Measurements from ENCODE around the gene BBS4. TPM values are rescaled to one million over a fixed set of nuclear protein-coding genes. Genes with fewer than 3 reads are reported as not detected.

Gene BBS4
- total and polyA plus RNA-seq, 5 donors from 2014 or later: 6.3 to 16.1 (median 12.8) TPM

GRCh38 chr15:72749700-72750099 lies 63.7 kb downstream of the BBS4 start:
- Histone ChIP-seq H3K4me3 (ENCODE audit: low read depth, low read length) (no peak overlapping the region), H3K27me3 (ENCODE audit: control insufficient read depth, insufficient read depth, low read length) (no peaks in the 10 kb centered on the region), H3K36me3 (ENCODE audit: control insufficient read depth, insufficient read depth, low read length) (peaks cover 36% of the 10 kb centered on the region), H3K27ac (ENCODE audit: insufficient read depth, low read length, poor library complexity, severe bottlenecking) (no peak overlapping the region), H3K9me3 (ENCODE audit: control insufficient read depth in 2 of 2, low read length in 2 of 2) (no peaks in the 10 kb centered on the region), H3K4me1 (ENCODE audit: control insufficient read depth, insufficient read depth, low read length, poor library complexity, severe bottlenecking) (no peaks in the 10 kb centered on the region)
- peaks cover 0 to 2% (median 0%) of the 10 kb centered on the region in 7 donors for H3K9me3 Mint-ChIP-seq
- ATAC-seq (ENCODE audit: low read depth in 2 of 2) (no peak), DNase-seq (no peak)
- no peak overlapping the region for H3K27ac Mint-ChIP-seq
- peaks cover 38% of the 10 kb centered on the region for H3K36me3 Mint-ChIP-seq
- H3K4me3 Mint-ChIP-seq: no peak overlapping the region
- H3K27me3 Mint-ChIP-seq: no peaks in the 10 kb centered on the region
- H3K4me1 Mint-ChIP-seq: peaks cover 0 to 16% (median 13%) of the 10 kb centered on the region in 4 donors

- H3K4me3 Mint-ChIP-seq: no peak overlapping the region
- H3K9me3 Mint-ChIP-seq: no peaks in the 10 kb centered on the region
- Histone ChIP-seq H3K36me3 (ENCODE audit: control insufficient read depth, insufficient read depth, low read length) (peaks cover 58% of the 10 kb centered on the region), H3K27ac (ENCODE audit: insufficient read depth, low read length, poor library complexity, severe bottlenecking) (no peak overlapping the region), H3K9me3 (ENCODE audit: control insufficient read depth in 2 of 2, low read length in 2 of 2) (no peaks in the 10 kb centered on the region), H3K4me3 (ENCODE audit: low read depth, low read length) (no peak overlapping the region), H3K4me1 (ENCODE audit: control insufficient read depth, insufficient read depth, low read length, poor library complexity, severe bottlenecking) (no peaks in the 10 kb centered on the region), H3K27me3 (ENCODE audit: control insufficient read depth, insufficient read depth, low read length) (no peaks in the 10 kb centered on the region)
- peaks cover 54% of the 10 kb centered on the region for H3K36me3 Mint-ChIP-seq
- peaks cover 0 to 19% (median 13%) of the 10 kb centered on the region in 4 donors for H3K4me1 Mint-ChIP-seq
- peak overlapping the region in 2 of 3 donors; percentile 31 to 82 for H3K27ac Mint-ChIP-seq
- DNase-seq (no peak), ATAC-seq (ENCODE audit: low read depth in 2 of 2) (no peak)
- no peaks in the 10 kb centered on the region for H3K27me3 Mint-ChIP-seq
These were observed 65.9 kb downstream of the BBS4 start for GRCh38 chr15:72751751-72752455.

GRCh38 chr15:72754096-72754495 lies 68.1 kb downstream of the BBS4 start:
- H3K27me3 ChIP-seq (ENCODE audit: control insufficient read depth, insufficient read depth, low read length): no peaks in the 10 kb centered on the region
- DNase-seq (no peak), ATAC-seq (ENCODE audit: low read depth in 2 of 2) (no peak)
- Mint-ChIP-seq H3K27ac (no peak overlapping the region), H3K36me3 (peaks cover 65% of the 10 kb centered on the region), H3K9me3 (no peaks in the 10 kb centered on the region), H3K4me1 (peaks cover 0 to 22% (median 13%) of the 10 kb centered on the region in 4 donors), H3K27me3 (no peaks in the 10 kb centered on the region), H3K4me3 (no peak overlapping the region)
- H3K9me3 ChIP-seq (ENCODE audit: control insufficient read depth in 2 of 2, low read length in 2 of 2): no peaks in the 10 kb centered on the region
- no peak overlapping the region for H3K27ac ChIP-seq (ENCODE audit: insufficient read depth, low read length, poor library complexity, severe bottlenecking)
- H3K36me3 ChIP-seq (ENCODE audit: control insufficient read depth, insufficient read depth, low read length): peaks cover 70% of the 10 kb centered on the region
- no peaks in the 10 kb centered on the region for H3K4me1 ChIP-seq (ENCODE audit: control insufficient read depth, insufficient read depth, low read length, poor library complexity, severe bottlenecking)
- no peak overlapping the region for H3K4me3 ChIP-seq (ENCODE audit: low read depth, low read length)

- no peaks in the 10 kb centered on the region for H3K4me1 ChIP-seq (ENCODE audit: control insufficient read depth, insufficient read depth, low read length, poor library complexity, severe bottlenecking)
- DNase-seq (no peak), ATAC-seq (ENCODE audit: low read depth in 2 of 2) (no peak)
- no peaks in the 10 kb centered on the region for H3K9me3 ChIP-seq (ENCODE audit: control insufficient read depth in 2 of 2, low read length in 2 of 2)
- H3K27ac ChIP-seq (ENCODE audit: insufficient read depth, low read length, poor library complexity, severe bottlenecking): no peak overlapping the region
- no peaks in the 10 kb centered on the region for H3K27me3 ChIP-seq (ENCODE audit: control insufficient read depth, insufficient read depth, low read length)
- H3K9me3 Mint-ChIP-seq: no peaks in the 10 kb centered on the region
- H3K27me3 Mint-ChIP-seq: no peaks in the 10 kb centered on the region
- peaks cover 0 to 20% (median 6%) of the 10 kb centered on the region in 4 donors for H3K4me1 Mint-ChIP-seq
- H3K4me3 Mint-ChIP-seq: no peak overlapping the region
- H3K4me3 ChIP-seq (ENCODE audit: low read depth, low read length): no peak overlapping the region
- H3K36me3 Mint-ChIP-seq: peaks cover 67% of the 10 kb centered on the region
- peaks cover 80% of the 10 kb centered on the region for H3K36me3 ChIP-seq (ENCODE audit: control insufficient read depth, insufficient read depth, low read length)
- peak overlapping the region in 1 of 3 donors; percentile 87 for H3K27ac Mint-ChIP-seq
These were observed 72.2 kb downstream of the BBS4 start for GRCh38 chr15:72758182-72758581.

- H3K9me3 Mint-ChIP-seq: no peaks in the 10 kb centered on the region
- H3K27ac ChIP-seq (ENCODE audit: insufficient read depth, low read length, poor library complexity, severe bottlenecking): no peak overlapping the region
- H3K36me3 ChIP-seq (ENCODE audit: control insufficient read depth, insufficient read depth, low read length): peaks cover 63% of the 10 kb centered on the region
- ATAC-seq (ENCODE audit: low read depth in 2 of 2) (no peak), DNase-seq (no peak)
- H3K4me1 ChIP-seq (ENCODE audit: control insufficient read depth, insufficient read depth, low read length, poor library complexity, severe bottlenecking): no peaks in the 10 kb centered on the region
- no peak overlapping the region for H3K4me3 ChIP-seq (ENCODE audit: low read depth, low read length)
- H3K4me1 Mint-ChIP-seq: peaks cover 4 to 23% (median 13%) of the 10 kb centered on the region in 4 donors
- H3K27me3 ChIP-seq (ENCODE audit: control insufficient read depth, insufficient read depth, low read length): no peaks in the 10 kb centered on the region
- peak overlapping the region in 1 of 3 donors; percentile 32 for H3K27ac Mint-ChIP-seq
- H3K27me3 Mint-ChIP-seq: no peaks in the 10 kb centered on the region
- no peak overlapping the region for H3K4me3 Mint-ChIP-seq
- no peaks in the 10 kb centered on the region for H3K9me3 ChIP-seq (ENCODE audit: control insufficient read depth in 2 of 2, low read length in 2 of 2)
- peaks cover 53% of the 10 kb centered on the region for H3K36me3 Mint-ChIP-seq
These were observed 74.7 kb downstream of the BBS4 start for GRCh38 chr15:72760590-72761260.

- Histone ChIP-seq H3K4me1 (ENCODE audit: control insufficient read depth, insufficient read depth, low read length, poor library complexity, severe bottlenecking) (no peaks in the 10 kb centered on the region), H3K36me3 (ENCODE audit: control insufficient read depth, insufficient read depth, low read length) (peaks cover 72% of the 10 kb centered on the region), H3K9me3 (ENCODE audit: control insufficient read depth in 2 of 2, low read length in 2 of 2) (peaks cover 13 to 16% of the 10 kb centered on the region in 2 experiments), H3K4me3 (ENCODE audit: low read depth, low read length) (no peak overlapping the region), H3K27ac (ENCODE audit: insufficient read depth, low read length, poor library complexity, severe bottlenecking) (no peak overlapping the region), H3K27me3 (ENCODE audit: control insufficient read depth, insufficient read depth, low read length) (no peaks in the 10 kb centered on the region)
- Mint-ChIP-seq H3K36me3 (peaks cover 49% of the 10 kb centered on the region), H3K9me3 (peaks cover 0 to 22% (median 4%) of the 10 kb centered on the region in 7 donors), H3K27ac (no peak overlapping the region), H3K4me1 (peaks cover 6 to 16% (median 12%) of the 10 kb centered on the region in 4 donors), H3K4me3 (no peak overlapping the region), H3K27me3 (no peaks in the 10 kb centered on the region)
- no peak for DNase-seq
- ATAC-seq (ENCODE audit: low read depth in 2 of 2): no peak
These were observed 78.6 kb downstream of the BBS4 start for GRCh38 chr15:72764656-72765055.

GRCh38 chr15:72766025-72766424 lies 80.0 kb downstream of the BBS4 start:
- Histone ChIP-seq H3K36me3 (ENCODE audit: control insufficient read depth, insufficient read depth, low read length) (peaks cover 71% of the 10 kb centered on the region), H3K9me3 (ENCODE audit: control insufficient read depth in 2 of 2, low read length in 2 of 2) (peaks cover 13 to 16% of the 10 kb centered on the region in 2 experiments), H3K27ac (ENCODE audit: insufficient read depth, low read length, poor library complexity, severe bottlenecking) (no peak overlapping the region), H3K27me3 (ENCODE audit: control insufficient read depth, insufficient read depth, low read length) (no peaks in the 10 kb centered on the region), H3K4me3 (ENCODE audit: low read depth, low read length) (no peak overlapping the region), H3K4me1 (ENCODE audit: control insufficient read depth, insufficient read depth, low read length, poor library complexity, severe bottlenecking) (no peaks in the 10 kb centered on the region)
- Mint-ChIP-seq H3K9me3 (peaks cover 0 to 22% (median 4%) of the 10 kb centered on the region in 7 donors), H3K27me3 (no peaks in the 10 kb centered on the region), H3K27ac (no peak overlapping the region), H3K36me3 (peaks cover 53% of the 10 kb centered on the region), H3K4me1 (peaks cover 10 to 26% (median 12%) of the 10 kb centered on the region in 4 donors), H3K4me3 (no peak overlapping the region)
- ATAC-seq (ENCODE audit: low read depth in 2 of 2): no peak
- DNase-seq: no peak
